Loucy (cell line): ENCODE data around the gene NPFFR1.
"Not testable (repeated sequence)": the region's sequence is repeated elsewhere in the genome, so short reads cannot be mapped to it uniquely, and the experiment has no call there.

Experiments used
- CTCF ChIP-seq: fragments of 200-600 bp; sonication (generic); conservative IDR thresholded peaks from 2 replicates; pipeline ENCODE4 v1.5.1; 2014; ENCODE audit warnings: mild to moderate bottlenecking, antibody characterized with exemption, low read length
- EZH2phosphoT487 ChIP-seq: fragments of 200-600 bp; IDR thresholded peaks from 2 replicates; pipeline ENCODE4 v1.6.1; 2018; ENCODE audit warnings: antibody characterized with exemption, mild to moderate bottlenecking, moderate library complexity, borderline replicate concordance

GRCh38 chr10:70239077-70239976, 44.5 kb downstream of the NPFFR1 start:
- TF ChIP-seq CTCF, EZH2phosphoT487: not testable (repeated sequence)
